Smooth muscle cell (in vitro differentiated cells): Measurements from ENCODE around the gene ATP6V0A4. TPM values are rescaled to one million over a fixed set of nuclear protein-coding genes. Genes with fewer than 3 reads are reported as not detected.

Experiments used
- DNase-seq: peaks from one replicate; lab custom pipeline; 2025; ENCODE audit not compliant: unreplicated experiment; lab: John Stamatoyannopoulos, UW
- H2AFZ ChIP-seq: fragments of 200-600 bp; sonication (generic); 2 replicates; pipeline ENCODE4 v1.6.0; 2016; ENCODE audit warnings: antibody characterized with exemption, low read depth, mild to moderate bottlenecking
- H3F3A ChIP-seq: fragments of 200-600 bp; sonication (generic); 2 replicates; pipeline ENCODE4 v1.6.0; 2017; ENCODE audit warnings: antibody characterized with exemption, low read depth
- H3K27ac ChIP-seq: fragments of 200-600 bp; sonication (generic); 2 replicates; pipeline ENCODE4 v1.5.1; 2016; ENCODE audit warnings: low read depth, mild to moderate bottlenecking
- H3K27me3 ChIP-seq: fragments of 200-600 bp; sonication (generic); 2 replicates; pipeline ENCODE4 v1.6.1; 2016; ENCODE audit warnings: low read depth, mild to moderate bottlenecking
- H3K36me3 ChIP-seq: fragments of 200-600 bp; sonication (generic); 2 replicates; pipeline ENCODE4 v1.5.1; 2016; ENCODE audit warnings: low read depth
- H3K4me1 ChIP-seq: fragments of 200-600 bp; sonication (generic); 2 replicates; pipeline ENCODE4 v1.5.1; 2016; ENCODE audit warnings: low read depth
- H3K4me2 ChIP-seq: fragments of 200-600 bp; sonication (generic); 2 replicates; pipeline ENCODE4 v1.6.0; 2016; ENCODE audit warnings: mild to moderate bottlenecking
- H3K4me3 ChIP-seq: fragments of 200-600 bp; sonication (generic); 2 replicates; pipeline ENCODE4 v1.5.1; 2016; ENCODE audit warnings: mild to moderate bottlenecking
- H3K79me2 ChIP-seq: fragments of 200-600 bp; sonication (generic); 2 replicates; pipeline ENCODE4 v1.6.0; 2016; ENCODE audit warnings: low read depth, mild to moderate bottlenecking
- H3K9ac ChIP-seq: fragments of 200-600 bp; sonication (generic); 2 replicates; pipeline ENCODE4 v1.6.0; 2016; ENCODE audit warnings: low read depth
- H3K9me3 ChIP-seq: fragments of 200-600 bp; sonication (generic); replicated peaks from 2 replicates; pipeline ENCODE4 v1.5.1; 2016; ENCODE audit warnings: low read depth
- H4K20me1 ChIP-seq: fragments of 200-600 bp; sonication (generic); 2 replicates; pipeline ENCODE4 v1.6.0; 2016; ENCODE audit warnings: low read depth
- WGBS: methylation state at CpG from one replicate; pipeline ENCODE4 v1.1.7; 2016; ENCODE audit warnings: low lambda C conversion rate; 5-methylcytosine and 5-hydroxymethylcytosine counted together
- polyA plus RNA-seq: library from polyadenylated mRNA; unstranded; fragments of >200 nt; fragmentation: Nextera tagmentation; extraction: Ambion mirVana; gene quantifications from 2 replicates; pipeline ENCODE4 v1.2.1, GENCODE V29; 2016
- total RNA-seq: library from RNA; depleted of rRNA; stranded (reverse); fragments of >200 nt; gene quantifications from 2 replicates; pipeline ENCODE4 v1.2.3, GENCODE V29; 2014
- TF ChIP-seq, protein P1 (sequence below): fragments of 200-600 bp; sonication (generic); IDR thresholded peaks from 2 replicates; pipeline ENCODE4 v1.5.1; 2017; ENCODE audit warnings: borderline replicate concordance, mild to moderate bottlenecking, antibody characterized with exemption; ENCODE audit not compliant: insufficient read depth, poor library complexity, severe bottlenecking

ATP6V0A4 gene
- total and polyA plus RNA-seq, 2 experiments from 2014 or later: 0.40 TPM; not detected in 1

- Histone ChIP-seq H3K4me3 (no peak overlapping the region), H3K36me3 (no peaks in the 10 kb centered on the region), H3F3A (peaks cover 4% of the 10 kb centered on the region), H3K4me2 (peak overlapping the region; percentile 75), H3K9me3 (no peaks in the 10 kb centered on the region), H3K9ac (no peak overlapping the region), H3K79me2 (no peaks in the 10 kb centered on the region), H2AFZ (no peak overlapping the region), H3K27me3 (no peaks in the 10 kb centered on the region), H3K27ac (peak overlapping the region; percentile 62), H4K20me1 (no peaks in the 10 kb centered on the region), H3K4me1 (peaks cover 4% of the 10 kb centered on the region)
- TF ChIP-seq, protein P1, sequence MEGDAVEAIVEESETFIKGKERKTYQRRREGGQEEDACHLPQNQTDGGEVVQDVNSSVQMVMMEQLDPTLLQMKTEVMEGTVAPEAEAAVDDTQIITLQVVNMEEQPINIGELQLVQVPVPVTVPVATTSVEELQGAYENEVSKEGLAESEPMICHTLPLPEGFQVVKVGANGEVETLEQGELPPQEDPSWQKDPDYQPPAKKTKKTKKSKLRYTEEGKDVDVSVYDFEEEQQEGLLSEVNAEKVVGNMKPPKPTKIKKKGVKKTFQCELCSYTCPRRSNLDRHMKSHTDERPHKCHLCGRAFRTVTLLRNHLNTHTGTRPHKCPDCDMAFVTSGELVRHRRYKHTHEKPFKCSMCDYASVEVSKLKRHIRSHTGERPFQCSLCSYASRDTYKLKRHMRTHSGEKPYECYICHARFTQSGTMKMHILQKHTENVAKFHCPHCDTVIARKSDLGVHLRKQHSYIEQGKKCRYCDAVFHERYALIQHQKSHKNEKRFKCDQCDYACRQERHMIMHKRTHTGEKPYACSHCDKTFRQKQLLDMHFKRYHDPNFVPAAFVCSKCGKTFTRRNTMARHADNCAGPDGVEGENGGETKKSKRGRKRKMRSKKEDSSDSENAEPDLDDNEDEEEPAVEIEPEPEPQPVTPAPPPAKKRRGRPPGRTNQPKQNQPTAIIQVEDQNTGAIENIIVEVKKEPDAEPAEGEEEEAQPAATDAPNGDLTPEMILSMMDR: no peak
- DNase-seq: peak; percentile 4
- 54% methylated on average over 12 of the region's 12 CpGs for whole genome bisulfite sequencing
Observed at GRCh38 chr7:138842111-138842510, 44.1 kb upstream of the ATP6V0A4 start.

DNA sequence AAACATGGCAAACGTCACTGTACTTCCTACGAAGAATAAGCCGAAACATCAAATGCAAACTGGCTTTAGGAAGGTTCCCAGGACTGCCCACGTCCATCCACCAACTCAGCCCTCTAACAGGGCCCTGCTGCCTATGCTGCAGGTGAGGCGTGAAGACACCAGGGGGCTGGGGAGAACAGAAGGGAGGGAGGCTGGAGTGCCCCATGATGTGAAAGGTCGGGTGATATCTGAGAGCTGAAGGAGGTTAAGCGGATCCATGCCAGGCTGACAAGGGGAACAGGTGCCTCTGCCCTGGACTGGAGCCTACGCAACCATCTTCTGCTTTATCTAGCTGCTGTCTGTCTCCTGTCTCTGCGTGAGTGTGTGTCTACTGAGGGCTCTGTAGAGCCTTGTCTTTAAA, 40.2 kb upstream of the ATP6V0A4 start:
- H2AFZ ChIP-seq: no peak overlapping the region
- TF ChIP-seq, protein P1: no peak
- H3K36me3 ChIP-seq: no peaks in the 10 kb centered on the region
- no peaks in the 10 kb centered on the region for H3K79me2 ChIP-seq
- no peak overlapping the region for H3K9ac ChIP-seq
- no peaks in the 10 kb centered on the region for H3K9me3 ChIP-seq
- H3K4me1 ChIP-seq: peaks cover 4% of the 10 kb centered on the region
- H3F3A ChIP-seq: peaks cover 4% of the 10 kb centered on the region
- H3K4me2 ChIP-seq: no peak overlapping the region
- no peak for DNase-seq
- no peak overlapping the region for H3K4me3 ChIP-seq
- WGBS: 96% methylated on average over 9 of the region's 9 CpGs
- H3K27me3 ChIP-seq: no peaks in the 10 kb centered on the region
- H4K20me1 ChIP-seq: no peaks in the 10 kb centered on the region
- H3K27ac ChIP-seq: no peak overlapping the region

GRCh38 chr7:138837627-138838026, 39.6 kb upstream of the ATP6V0A4 start:
- H2AFZ ChIP-seq: no peak overlapping the region
- no peak for DNase-seq

GRCh38 chr7:138835087-138835486, 37.1 kb upstream of the ATP6V0A4 start:
- Histone ChIP-seq H3K36me3 (no peaks in the 10 kb centered on the region), H3K79me2 (no peaks in the 10 kb centered on the region), H3K9ac (no peak overlapping the region), H2AFZ (no peak overlapping the region), H3K27ac (no peak overlapping the region), H3K9me3 (no peaks in the 10 kb centered on the region), H3K27me3 (no peaks in the 10 kb centered on the region), H3K4me3 (no peak overlapping the region), H3F3A (no peaks in the 10 kb centered on the region), H3K4me1 (no peaks in the 10 kb centered on the region), H4K20me1 (no peaks in the 10 kb centered on the region), H3K4me2 (no peak overlapping the region)
- no peak for DNase-seq
- TF ChIP-seq, protein P1: no peak
- WGBS: 92% methylated on average over 11 of the region's 11 CpGs

More at GRCh38 chr7:138837627-138838026, 39.6 kb upstream of the ATP6V0A4 start:
- H3K9me3 ChIP-seq: no peaks in the 10 kb centered on the region
- H3K4me3 ChIP-seq: no peak overlapping the region
- H3K27ac ChIP-seq: no peak overlapping the region
- no peaks in the 10 kb centered on the region for H3K27me3 ChIP-seq
- H3K79me2 ChIP-seq: no peaks in the 10 kb centered on the region
- TF ChIP-seq, protein P1: no peak
- no peak overlapping the region for H3K9ac ChIP-seq
- 94% methylated on average over 13 of the region's 13 CpGs for WGBS
- no peaks in the 10 kb centered on the region for H4K20me1 ChIP-seq
- H3F3A ChIP-seq: peaks cover 4% of the 10 kb centered on the region
- H3K4me1 ChIP-seq: peaks cover 4% of the 10 kb centered on the region
- no peaks in the 10 kb centered on the region for H3K36me3 ChIP-seq
- no peak overlapping the region for H3K4me2 ChIP-seq
